K562 (cell line): ENCODE data around the gene PNMA5. TPM values are rescaled to one million over a fixed set of nuclear protein-coding genes. Genes with fewer than 3 reads are reported as not detected.

ENCODE experiments used
- CC2D1A ChIP-seq: fragments of 450-650 bp; IDR thresholded peaks from 2 replicates; pipeline ENCODE4 v1.6.1; 2017; ENCODE audit warnings: mild to moderate bottlenecking
- FOXK1 ChIP-seq: sonication (generic); formaldehyde crosslinking; IDR thresholded peaks from 2 replicates; pipeline ENCODE4 v1.8.0; 2022; ENCODE audit warnings: missing genetic modification reagents, mild to moderate bottlenecking, borderline replicate concordance
- JUND ChIP-seq, 2 experiments: IDR thresholded peaks; 2 replicates in 1 of 2; 3 replicates in 1 of 2; pipeline ENCODE4 v1.6.1; 2011; ENCODE audit warnings: borderline replicate concordance in 2 of 2, low read depth in 2 of 2, low read length in 2 of 2, improper control_type of control experiment in 1 of 2, missing biosample characterization in 1 of 2, missing genetic modification characterization in 1 of 2, missing genetic modification reagents in 1 of 2
- MXI1 ChIP-seq: IDR thresholded peaks from 2 replicates; pipeline ENCODE4 v1.6.1; 2011; ENCODE audit warnings: low read depth, mild to moderate bottlenecking, improper control_type of control experiment, low read length
- NR0B1 ChIP-seq: fragments of 450-650 bp; IDR thresholded peaks from one replicate; pipeline ENCODE4 v1.6.1; 2018; ENCODE audit warnings: mild to moderate bottlenecking, moderate library complexity; ENCODE audit not compliant: partially characterized antibody
- PHB2 ChIP-seq: fragments of 450-650 bp; IDR thresholded peaks from 2 replicates; pipeline ENCODE4 v1.6.1; 2017; ENCODE audit warnings: low read depth
- PRPF4 ChIP-seq: fragments of 200-400 bp; formaldehyde crosslinking; IDR thresholded peaks from one replicate; pipeline ENCODE4 v1.6.1; 2017; ENCODE audit warnings: low read length, low read depth, mild to moderate bottlenecking; ENCODE audit not compliant: insufficient read depth, poor library complexity, severe bottlenecking
- SIN3B ChIP-seq: fragments of 450-650 bp; IDR thresholded peaks from 2 replicates; pipeline ENCODE4 v1.6.1; 2017; ENCODE audit warnings: low read depth, mild to moderate bottlenecking, moderate library complexity
- TOE1 ChIP-seq, 2 experiments: fragments of 450-650 bp in 1 of 2; sonication (generic) in 1 of 2; formaldehyde crosslinking in 1 of 2; IDR thresholded peaks; 2 replicates each; pipeline versions ENCODE4 v1.7.1 to v1.8.0; 2016 to 2022; ENCODE audit warnings: borderline replicate concordance in 2 of 2, mild to moderate bottlenecking in 2 of 2, antibody characterized with exemption in 1 of 2, inconsistent platforms in 1 of 2, low read depth in 1 of 2, missing genetic modification reagents in 1 of 2, moderate library complexity in 1 of 2
- ZNF431 ChIP-seq: sonication (generic); formaldehyde crosslinking; IDR thresholded peaks from 2 replicates; pipeline ENCODE4 v1.8.0; 2022; ENCODE audit warnings: mild to moderate bottlenecking, missing genetic modification reagents
- ZNF586 ChIP-seq: fragments of 450-650 bp; formaldehyde crosslinking; conservative IDR thresholded peaks from 2 replicates; pipeline ENCODE4 v1.4.0; 2020; ENCODE audit warnings: mild to moderate bottlenecking, moderate library complexity
- ZNF655 ChIP-seq: fragments of 250-450 bp; sonication (Bioruptor Pico); IDR thresholded peaks from 2 replicates; pipeline ENCODE4 v1.5.0; 2021
- ZNF696 ChIP-seq: fragments of 250-450 bp; sonication (Bioruptor Pico); conservative IDR thresholded peaks from 2 replicates; pipeline ENCODE4 v1.4.0; 2020; ENCODE audit warnings: mild to moderate bottlenecking, moderate library complexity
- ZSCAN29 ChIP-seq: fragments of 450-650 bp; IDR thresholded peaks from 2 replicates; pipeline ENCODE4 v1.6.1; 2017
- polyA plus RNA-seq, 8 experiments: library from polyadenylated mRNA; depleted of rRNA in 4 of 8; stranded (reverse) in 5 of 8; unstranded in 3 of 8; fragments of >200 nt; fragmentation: Nextera tagmentation in 2 of 8; fragmentation: Illumina TruSeq in 1 of 8; extraction: Ambion mirVana in 2 of 8; extraction: Trizol in 1 of 8; gene quantifications; 2 replicates each; pipeline versions ENCODE4 v1.2.1 to v1.2.3, GENCODE V29; 2011 to 2014; ENCODE audit warnings: inconsistent platforms in 1 of 8, missing spikeins in 1 of 8
- total RNA-seq, 7 experiments: library from RNA; depleted of rRNA in 6 of 7; stranded (reverse); fragments of >200 nt in 6 of 7; fragmentation: Illumina TruSeq in 2 of 7; extraction: Trizol in 2 of 7; gene quantifications; 2 replicates each; pipeline versions ENCODE4 v1.2.1 to v1.2.3, GENCODE V29; 2011 to 2021; ENCODE audit warnings: low replicate concordance in 1 of 7
- TF ChIP-seq, protein P1 (sequence below), 3 experiments: IDR thresholded peaks in 2 of 3; conservative IDR thresholded peaks in 1 of 3; 2 replicates each; pipeline ENCODE4 v1.5.1; 2011 to 2012; ENCODE audit warnings: low read length in 3 of 3, mild to moderate bottlenecking in 3 of 3, control low read depth in 2 of 3, improper control_type of control experiment in 1 of 3, inconsistent platforms in 1 of 3, low read depth in 1 of 3, mixed read lengths in 1 of 3, moderate library complexity in 1 of 3; ENCODE audit not compliant: insufficient read depth in 2 of 3
- TF ChIP-seq, protein P2 (sequence below), 2 experiments: fragments of 450-650 bp; IDR thresholded peaks; 2 replicates each; pipeline ENCODE4 v1.6.1; 2018; ENCODE audit warnings: mild to moderate bottlenecking in 2 of 2, low read depth in 1 of 2; ENCODE audit not compliant: partially characterized antibody in 2 of 2

PNMA5 gene
- total and polyA plus RNA-seq, 9 of the 15 experiments (the other 6 are each of a cell fraction or from before 2014, with no cell fraction given) = 0.03 to 0.20 (median 0.07) TPM; not detected in 3

GRCh38 chrX:152958524-152959465 lies 35.1 kb downstream of the PNMA5 start (continued):
- TF ChIP-seq, protein P1, sequence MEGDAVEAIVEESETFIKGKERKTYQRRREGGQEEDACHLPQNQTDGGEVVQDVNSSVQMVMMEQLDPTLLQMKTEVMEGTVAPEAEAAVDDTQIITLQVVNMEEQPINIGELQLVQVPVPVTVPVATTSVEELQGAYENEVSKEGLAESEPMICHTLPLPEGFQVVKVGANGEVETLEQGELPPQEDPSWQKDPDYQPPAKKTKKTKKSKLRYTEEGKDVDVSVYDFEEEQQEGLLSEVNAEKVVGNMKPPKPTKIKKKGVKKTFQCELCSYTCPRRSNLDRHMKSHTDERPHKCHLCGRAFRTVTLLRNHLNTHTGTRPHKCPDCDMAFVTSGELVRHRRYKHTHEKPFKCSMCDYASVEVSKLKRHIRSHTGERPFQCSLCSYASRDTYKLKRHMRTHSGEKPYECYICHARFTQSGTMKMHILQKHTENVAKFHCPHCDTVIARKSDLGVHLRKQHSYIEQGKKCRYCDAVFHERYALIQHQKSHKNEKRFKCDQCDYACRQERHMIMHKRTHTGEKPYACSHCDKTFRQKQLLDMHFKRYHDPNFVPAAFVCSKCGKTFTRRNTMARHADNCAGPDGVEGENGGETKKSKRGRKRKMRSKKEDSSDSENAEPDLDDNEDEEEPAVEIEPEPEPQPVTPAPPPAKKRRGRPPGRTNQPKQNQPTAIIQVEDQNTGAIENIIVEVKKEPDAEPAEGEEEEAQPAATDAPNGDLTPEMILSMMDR (IDR thresholded peaks at IDR 0.05 in 2 of 3, conservative IDR thresholded peaks at IDR 0.05 in 1 of 3; ENCODE audit: insufficient read depth in 2 of 3, low read depth in 1 of 3, low read length in 3 of 3) = peak; percentile 77 to 94 (median 91)
- TF ChIP-seq PRPF4 = no peak
- no peak for TF ChIP-seq ZSCAN29
- TF ChIP-seq ZNF431 = no peak
- no peak for TF ChIP-seq ZNF655 (CRISPR knock-in tag)
- no peak for TF ChIP-seq TOE1 (IDR thresholded peaks at IDR 0.05; ENCODE audit: borderline replicate concordance)
- TF ChIP-seq TOE1 (CRISPR knock-in tag; IDR thresholded peaks at IDR 0.05; ENCODE audit: borderline replicate concordance, low read depth) = no peak
- TF ChIP-seq FOXK1 (CRISPR knock-in tag) = no peak
- TF ChIP-seq JUND (IDR thresholded peaks at IDR 0.05; ENCODE audit: borderline replicate concordance, low read depth, low read length) = peak; percentile 53; the same call in 1 of the 2 replicates
- TF ChIP-seq JUND (tag; IDR thresholded peaks at IDR 0.05; ENCODE audit: borderline replicate concordance, low read depth, low read length) = no peak; the same call in 2 of the 3 replicates
- no peak for TF ChIP-seq PHB2
- no peak for TF ChIP-seq ZNF586 (CRISPR knock-in tag)
- TF ChIP-seq, protein P2, sequence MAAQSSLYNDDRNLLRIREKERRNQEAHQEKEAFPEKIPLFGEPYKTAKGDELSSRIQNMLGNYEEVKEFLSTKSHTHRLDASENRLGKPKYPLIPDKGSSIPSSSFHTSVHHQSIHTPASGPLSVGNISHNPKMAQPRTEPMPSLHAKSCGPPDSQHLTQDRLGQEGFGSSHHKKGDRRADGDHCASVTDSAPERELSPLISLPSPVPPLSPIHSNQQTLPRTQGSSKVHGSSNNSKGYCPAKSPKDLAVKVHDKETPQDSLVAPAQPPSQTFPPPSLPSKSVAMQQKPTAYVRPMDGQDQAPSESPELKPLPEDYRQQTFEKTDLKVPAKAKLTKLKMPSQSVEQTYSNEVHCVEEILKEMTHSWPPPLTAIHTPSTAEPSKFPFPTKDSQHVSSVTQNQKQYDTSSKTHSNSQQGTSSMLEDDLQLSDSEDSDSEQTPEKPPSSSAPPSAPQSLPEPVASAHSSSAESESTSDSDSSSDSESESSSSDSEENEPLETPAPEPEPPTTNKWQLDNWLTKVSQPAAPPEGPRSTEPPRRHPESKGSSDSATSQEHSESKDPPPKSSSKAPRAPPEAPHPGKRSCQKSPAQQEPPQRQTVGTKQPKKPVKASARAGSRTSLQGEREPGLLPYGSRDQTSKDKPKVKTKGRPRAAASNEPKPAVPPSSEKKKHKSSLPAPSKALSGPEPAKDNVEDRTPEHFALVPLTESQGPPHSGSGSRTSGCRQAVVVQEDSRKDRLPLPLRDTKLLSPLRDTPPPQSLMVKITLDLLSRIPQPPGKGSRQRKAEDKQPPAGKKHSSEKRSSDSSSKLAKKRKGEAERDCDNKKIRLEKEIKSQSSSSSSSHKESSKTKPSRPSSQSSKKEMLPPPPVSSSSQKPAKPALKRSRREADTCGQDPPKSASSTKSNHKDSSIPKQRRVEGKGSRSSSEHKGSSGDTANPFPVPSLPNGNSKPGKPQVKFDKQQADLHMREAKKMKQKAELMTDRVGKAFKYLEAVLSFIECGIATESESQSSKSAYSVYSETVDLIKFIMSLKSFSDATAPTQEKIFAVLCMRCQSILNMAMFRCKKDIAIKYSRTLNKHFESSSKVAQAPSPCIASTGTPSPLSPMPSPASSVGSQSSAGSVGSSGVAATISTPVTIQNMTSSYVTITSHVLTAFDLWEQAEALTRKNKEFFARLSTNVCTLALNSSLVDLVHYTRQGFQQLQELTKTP (IDR thresholded peaks at IDR 0.05; ENCODE audit: low read depth in 1 of 2, partially characterized antibody in 2 of 2) = peak in 1 of 2 experiments; percentile 18
- 0 out of 2 replicates have a peak, but pooled peaks have one; percentile 52 for TF ChIP-seq MXI1
- no peak for TF ChIP-seq NR0B1
- no peak for TF ChIP-seq ZNF696 (CRISPR knock-in tag)
- TF ChIP-seq SIN3B = peak; percentile 88
- TF ChIP-seq CC2D1A = no peak
